Coronary artery (tissue), 2 donors: ENCODE results near the gene OR52K1.

Experiments
- DNase-seq: peaks from one replicate; pipeline ENCODE4 v3.0.0-alpha.2; 2017; ENCODE audit warnings: low spot score
- H3K27ac ChIP-seq, 2 donors: fragments of 200-600 bp; sonication (generic); one replicate each; pipeline ENCODE4 v1.5.1; 2016 to 2019
- H3K4me3 ChIP-seq: fragments of 200-600 bp; sonication (generic); 2 replicates; pipeline ENCODE4 v1.5.1; 2016; ENCODE audit warnings: mild to moderate bottlenecking, moderate library complexity
- CTCF ChIP-seq: fragments of 200-600 bp; sonication (generic); IDR thresholded peaks from one replicate; pipeline ENCODE4 v1.5.1; 2019; ENCODE audit warnings: antibody characterized with exemption

OR52K1 gene

GRCh38 chr11:4539603-4540219 lies 57.3 kb downstream of the OR52K1 start:
- H3K27ac ChIP-seq, result no peak overlapping the region
- no peak for DNase-seq
- peak; percentile 43 for TF ChIP-seq CTCF
- no peak overlapping the region for H3K4me3 ChIP-seq

- H3K27ac ChIP-seq, result no peak overlapping the region
- TF ChIP-seq CTCF, result no peak
- no peak for DNase-seq
- H3K4me3 ChIP-seq, result no peak overlapping the region
Measured at GRCh38 chr11:4541071-4541470, 58.6 kb downstream of the OR52K1 start.
